HepG2 (cell line): ENCODE measurements around the gene ADGRF1. TPM values are rescaled to one million over a fixed set of nuclear protein-coding genes. Genes with fewer than 3 reads are reported as not detected.

Experiments used
- ELF1 ChIP-seq: sonication (generic); formaldehyde crosslinking; IDR thresholded peaks from 2 replicates; pipeline ENCODE4 v1.4.0; 2020; ENCODE audit warnings: missing genetic modification reagents
- HOXA3 ChIP-seq: sonication (generic); formaldehyde crosslinking; IDR thresholded peaks from 2 replicates; pipeline ENCODE4 v1.5.0; 2020; ENCODE audit warnings: missing genetic modification reagents
- MED8 ChIP-seq: sonication (generic); formaldehyde crosslinking; IDR thresholded peaks from 2 replicates; pipeline ENCODE4 v1.8.1; 2023; ENCODE audit warnings: mild to moderate bottlenecking, missing genetic modification reagents; ENCODE audit not compliant: insufficient replicate concordance
- MXD4 ChIP-seq: IDR thresholded peaks from 2 replicates; pipeline ENCODE4 v1.6.1; 2016; ENCODE audit warnings: mild to moderate bottlenecking, missing biosample characterization, missing genetic modification reagents
- NCOA2 ChIP-seq: sonication (generic); formaldehyde crosslinking; IDR thresholded peaks from 2 replicates; pipeline ENCODE4 v1.8.0; 2022; ENCODE audit warnings: inconsistent platforms
- TMF1 ChIP-seq: sonication (generic); formaldehyde crosslinking; IDR thresholded peaks from 2 replicates; pipeline ENCODE4 v1.8.1; 2022; ENCODE audit warnings: low read depth, missing genetic modification reagents
- ZGPAT ChIP-seq: IDR thresholded peaks from 2 replicates; pipeline ENCODE4 v1.6.1; 2016; ENCODE audit warnings: mild to moderate bottlenecking
- ZNF318 ChIP-seq: sonication (generic); formaldehyde crosslinking; IDR thresholded peaks from 2 replicates; pipeline ENCODE4 v1.4.0; 2020; ENCODE audit warnings: mild to moderate bottlenecking, missing genetic modification reagents
- ZNF362 ChIP-seq: sonication (generic); formaldehyde crosslinking; IDR thresholded peaks from 2 replicates; pipeline ENCODE4 v1.4.0; 2020; ENCODE audit warnings: missing genetic modification reagents, mild to moderate bottlenecking, borderline replicate concordance
- ZNF761 ChIP-seq: sonication (generic); formaldehyde crosslinking; conservative IDR thresholded peaks from 2 replicates; pipeline ENCODE4 v1.4.0; 2020; ENCODE audit warnings: mild to moderate bottlenecking, missing genetic modification reagents
- ZNF784 ChIP-seq: sonication (generic); formaldehyde crosslinking; IDR thresholded peaks from 2 replicates; pipeline ENCODE4 v1.5.1; 2020; ENCODE audit warnings: missing genetic modification reagents, mild to moderate bottlenecking, borderline replicate concordance
- polyA plus RNA-seq, 8 experiments: library from polyadenylated mRNA; depleted of rRNA in 3 of 8; stranded (reverse) in 7 of 8; unstranded in 1 of 8; fragments of >200 nt; fragmentation: Illumina TruSeq in 4 of 8; extraction: Trizol in 4 of 8; gene quantifications; 2 replicates each; pipeline versions ENCODE4 v1.2.1 to v1.2.3, GENCODE V29; 2011 to 2016; ENCODE audit warnings: low read depth in 4 of 8, missing spikeins in 1 of 8, mixed read lengths in 1 of 8; ENCODE audit not compliant: insufficient read depth in 1 of 8
- total RNA-seq, 5 experiments: library from RNA; depleted of rRNA; stranded (reverse); fragments of >200 nt; fragmentation: Illumina TruSeq; extraction: Trizol; gene quantifications; 2 replicates each; pipeline ENCODE4 v1.2.3, GENCODE V29; 2016; ENCODE audit warnings: low read depth in 1 of 5

ADGRF1 gene
- total and polyA plus RNA-seq, 2 of the 13 experiments (the other 11 are each of a cell fraction or from before 2014, with no cell fraction given): not detected

- TF ChIP-seq ZNF761: 0 out of 2 replicates have a peak, but pooled peaks have one; percentile 13
- TF ChIP-seq TMF1 (CRISPR knock-in tag): no peak
- TF ChIP-seq ZNF318 (CRISPR knock-in tag): no peak
- TF ChIP-seq ZGPAT (CRISPR knock-in tag): peak; percentile 98
- TF ChIP-seq ZNF362 (CRISPR knock-in tag): peak; percentile 68; the same call in 1 of the 2 replicates
- peak; percentile 71 for TF ChIP-seq MXD4 (CRISPR knock-in tag)
- TF ChIP-seq HOXA3: peak; percentile 80
- peak; percentile 81 for TF ChIP-seq MED8 (CRISPR knock-in tag)
- no peak for TF ChIP-seq ZNF784 (CRISPR knock-in tag)
- peak; percentile 68 for TF ChIP-seq ELF1
- TF ChIP-seq NCOA2 (CRISPR knock-in tag): peak; percentile 100
Observed at GRCh38 chr6:47076422-47077344, 34.6 kb upstream of the ADGRF1 start (continued).
